ENCODE data around the gene CBLB.

GRCh38 chr3:105848821-105849220, 20.0 kb downstream of the CBLB start:
- TF ChIP-seq CTCF (conservative IDR thresholded peaks at IDR 0.05) (no peak), ZFX (IDR thresholded peaks at IDR 0.05) (no peak)

Data from C4-2B (cell line).